GM19240 (cell line): ENCODE data around the gene ZNF556.
"Not testable (repeated sequence)": the region's sequence is repeated elsewhere in the genome, so short reads cannot be mapped to it uniquely, and the experiment has no call there.

Experiments
- DNase-seq: peaks from one replicate; pipeline ENCODE4 v3.0.0; 2011; ENCODE audit warnings: low spot score; ENCODE audit not compliant: insufficient read length

The ZNF556 gene

GRCh38 chr19:2903326-2903725 lies 36.2 kb downstream of the ZNF556 start:
- DNase-seq: not testable (repeated sequence)

GRCh38 chr19:2905918-2906519 lies 38.9 kb downstream of the ZNF556 start:
- no peak for DNase-seq

GRCh38 chr19:2906631-2907195 lies 39.6 kb downstream of the ZNF556 start:
- DNase-seq: no peak

GRCh38 chr19:2912306-2912705 lies 45.2 kb downstream of the ZNF556 start:
- no peak for DNase-seq

- no peak for DNase-seq
These were observed 50.4 kb downstream of the ZNF556 start for GRCh38 chr19:2917275-2918184.

- no peak for DNase-seq
These were observed 55.9 kb downstream of the ZNF556 start for GRCh38 chr19:2922987-2923386.

- no peak for DNase-seq
These were observed 56.4 kb downstream of the ZNF556 start for GRCh38 chr19:2923510-2923909.

- no peak for DNase-seq
These were observed 59.4 kb downstream of the ZNF556 start for GRCh38 chr19:2926341-2927031.

GRCh38 chr19:2927032-2927430 lies 59.9 kb downstream of the ZNF556 start:
- no peak for DNase-seq
